ENCODE measurements around the gene CLPSL1. TPM values are rescaled to one million over a fixed set of nuclear protein-coding genes. Genes with fewer than 3 reads are reported as not detected.

CLPSL1 gene
- total and polyA plus RNA-seq, 2 of the 13 experiments (the other 11 are each of a cell fraction or from before 2014, with no cell fraction given): not detected

DNA sequence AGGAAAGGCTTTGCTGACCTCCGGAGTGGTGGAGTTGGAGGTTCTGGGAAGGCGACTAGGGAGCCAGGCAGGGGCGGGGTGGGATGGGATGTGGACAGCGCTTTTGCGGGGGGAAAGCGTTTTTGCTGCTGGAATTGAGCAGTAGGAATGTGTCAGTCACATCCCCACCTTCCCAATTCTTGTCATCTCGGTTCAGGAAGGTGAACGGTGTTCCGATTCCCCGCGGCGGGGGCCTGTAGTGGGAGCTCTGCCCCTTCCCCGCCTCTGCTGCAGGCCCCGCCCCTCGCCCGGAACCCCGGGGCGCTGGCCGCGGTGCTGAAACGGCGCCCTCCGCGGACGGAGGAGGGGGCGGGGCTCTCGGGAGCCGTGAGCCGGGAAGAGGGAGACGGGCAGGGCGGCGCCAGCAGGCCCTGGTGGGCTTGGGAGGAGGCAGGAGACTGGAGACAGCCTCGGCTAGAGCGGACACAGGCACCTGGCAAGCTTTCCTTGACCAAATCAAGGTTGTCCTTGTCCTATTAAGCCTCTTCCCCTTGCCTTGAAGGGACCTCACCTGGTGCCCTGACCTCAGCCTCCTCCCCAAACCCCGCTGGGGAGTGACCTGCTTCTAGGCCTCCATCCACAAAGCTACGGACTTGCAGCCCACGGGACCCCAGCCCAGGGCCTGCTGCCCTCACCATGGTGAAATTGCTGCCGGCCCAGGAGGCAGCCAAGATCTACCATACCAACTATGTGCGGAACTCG lies 24.3 kb downstream of the CLPSL1 start, which contains the start of gene LHFPL5 (continued):
- TF ChIP-seq REST (IDR thresholded peaks at IDR 0.05; ENCODE audit: borderline replicate concordance in 1 of 2, low read depth in 1 of 2, low read length in 2 of 2) (peak in 1 of 2 experiments; percentile 99), ZNF75D (CRISPR knock-in tag; IDR thresholded peaks at IDR 0.05; ENCODE audit: borderline replicate concordance) (peak; percentile 97; the same call in 1 of the 2 replicates), GFI1 (CRISPR knock-in tag; IDR thresholded peaks at IDR 0.05; ENCODE audit: borderline replicate concordance) (peak; percentile 85; the same call in 1 of the 2 replicates), ZFP82 (CRISPR knock-in tag; IDR thresholded peaks at IDR 0.05; ENCODE audit: borderline replicate concordance) (peak; percentile 98), TFDP2 (CRISPR knock-in tag; IDR thresholded peaks at IDR 0.05) (peak; percentile 77), HNF1A (IDR thresholded peaks at IDR 0.05; ENCODE audit: low read depth) (no peak), HNF1A (CRISPR knock-in tag; IDR thresholded peaks at IDR 0.05; ENCODE audit: borderline replicate concordance) (no peak), ZMYM4 (CRISPR knock-in tag; IDR thresholded peaks at IDR 0.05) (peak; percentile 95), EZH2 (conservative IDR thresholded peaks at IDR 0.05; ENCODE audit: low read depth, low read length) (no peak), ZSCAN31 (CRISPR knock-in tag; IDR thresholded peaks at IDR 0.05; ENCODE audit: low read depth) (peak; percentile 99), NFYC (CRISPR knock-in tag; IDR thresholded peaks at IDR 0.05) (no peak; the same call in 1 of the 2 replicates), ZNF776 (CRISPR knock-in tag; IDR thresholded peaks at IDR 0.05) (peak; percentile 94; the same call in 1 of the 2 replicates), ZNF501 (CRISPR knock-in tag; IDR thresholded peaks at IDR 0.05) (peak; percentile 99), CENPT (CRISPR knock-in tag; IDR thresholded peaks at IDR 0.05; ENCODE audit: low read depth) (no peak; the same call in 1 of the 2 replicates), ZFY (CRISPR knock-in tag; IDR thresholded peaks at IDR 0.05) (peak; percentile 64), ZSCAN30 (CRISPR knock-in tag; IDR thresholded peaks at IDR 0.05) (peak; percentile 95; the same call in 1 of the 2 replicates), ZBTB8A (CRISPR knock-in tag; IDR thresholded peaks at IDR 0.05; ENCODE audit: borderline replicate concordance, low read depth) (peak; percentile 45; the same call in 1 of the 2 replicates), TP53 (CRISPR knock-in tag; conservative IDR thresholded peaks at IDR 0.05) (peak; percentile 88; the same call in 1 of the 2 replicates)
- TF ChIP-seq, protein P1, sequence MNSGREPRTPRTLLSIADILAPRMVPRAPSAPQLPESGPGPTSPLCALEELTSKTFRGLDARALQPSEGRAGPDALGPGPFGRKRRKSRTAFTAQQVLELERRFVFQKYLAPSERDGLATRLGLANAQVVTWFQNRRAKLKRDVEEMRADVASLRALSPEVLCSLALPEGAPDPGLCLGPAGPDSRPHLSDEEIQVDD (CRISPR knock-in tag; IDR thresholded peaks at IDR 0.05; ENCODE audit: borderline replicate concordance): peak; percentile 88; the same call in 1 of the 2 replicates
